Loucy (cell line): ENCODE data around the gene PIPOX.

Experiments
- CTCF ChIP-seq: fragments of 200-600 bp; sonication (generic); conservative IDR thresholded peaks from 2 replicates; pipeline ENCODE4 v1.5.1; 2014; ENCODE audit warnings: mild to moderate bottlenecking, antibody characterized with exemption, low read length
- EZH2phosphoT487 ChIP-seq: fragments of 200-600 bp; IDR thresholded peaks from 2 replicates; pipeline ENCODE4 v1.6.1; 2018; ENCODE audit warnings: antibody characterized with exemption, mild to moderate bottlenecking, moderate library complexity, borderline replicate concordance

GRCh38 chr17:29076722-29077121 lies 33.8 kb downstream of the PIPOX start:
- no peak for TF ChIP-seq CTCF
- no peak for TF ChIP-seq EZH2phosphoT487
